ENCODE data around the gene NR4A1.
A peak's percentile ranks its signal among the peaks of the same experiment; 100 is the strongest.

Gene NR4A1

GRCh38 chr12:52027085-52027843 is 24.0 kb upstream of the NR4A1 start:
- peaks cover 37% of the 10 kb centered on the region for H3K4me1 Mint-ChIP-seq (ENCODE audit: low read depth)
- no peaks in the 10 kb centered on the region for H3K9me3 Mint-ChIP-seq
- H3K4me3 Mint-ChIP-seq: no peak overlapping the region

GRCh38 chr12:52029685-52030084 is 21.6 kb upstream of the NR4A1 start:
- no peaks in the 10 kb centered on the region for H3K27me3 Mint-ChIP-seq
- H3K4me1 Mint-ChIP-seq (ENCODE audit: low read depth): peaks cover 39% of the 10 kb centered on the region
- H3K9me3 Mint-ChIP-seq: no peaks in the 10 kb centered on the region
- no peak overlapping the region for H3K27ac Mint-ChIP-seq
- no peaks in the 10 kb centered on the region for H3K36me3 Mint-ChIP-seq (ENCODE audit: low read depth)
- DNase-seq: no peak
- H3K4me3 Mint-ChIP-seq: no peak overlapping the region

More at GRCh38 chr12:52027085-52027843, 24.0 kb upstream of the NR4A1 start:
- H3K27me3 Mint-ChIP-seq: no peaks in the 10 kb centered on the region
- no peak overlapping the region for H3K27ac Mint-ChIP-seq
- H3K36me3 Mint-ChIP-seq (ENCODE audit: low read depth): no peaks in the 10 kb centered on the region
- no peak for DNase-seq

GRCh38 chr12:52032446-52032803 is 18.8 kb upstream of the NR4A1 start:
- peaks cover 40% of the 10 kb centered on the region for H3K4me1 Mint-ChIP-seq (ENCODE audit: low read depth)
- H3K9me3 Mint-ChIP-seq: no peaks in the 10 kb centered on the region
- no peak for DNase-seq
- peak overlapping the region; percentile 35 for H3K27ac Mint-ChIP-seq
- H3K36me3 Mint-ChIP-seq (ENCODE audit: low read depth): no peaks in the 10 kb centered on the region
- peak overlapping the region; percentile 66 for H3K4me3 Mint-ChIP-seq
- H3K27me3 Mint-ChIP-seq: no peaks in the 10 kb centered on the region

GRCh38 chr12:52032804-52033445 is 18.3 kb upstream of the NR4A1 start:
- no peaks in the 10 kb centered on the region for H3K27me3 Mint-ChIP-seq
- peak overlapping the region; percentile 81 for H3K27ac Mint-ChIP-seq
- peak overlapping the region; percentile 73 for H3K4me3 Mint-ChIP-seq
- H3K36me3 Mint-ChIP-seq (ENCODE audit: low read depth): no peaks in the 10 kb centered on the region
- H3K4me1 Mint-ChIP-seq (ENCODE audit: low read depth): peaks cover 42% of the 10 kb centered on the region
- no peaks in the 10 kb centered on the region for H3K9me3 Mint-ChIP-seq
- DNase-seq: peak; percentile 88

GRCh38 chr12:52033446-52034140 is 17.6 kb upstream of the NR4A1 start:
- DNase-seq: no peak
- Mint-ChIP-seq H3K4me3 (peak overlapping the region; percentile 73), H3K36me3 (ENCODE audit: low read depth) (no peaks in the 10 kb centered on the region), H3K9me3 (no peaks in the 10 kb centered on the region), H3K27me3 (no peaks in the 10 kb centered on the region), H3K4me1 (ENCODE audit: low read depth) (peaks cover 48% of the 10 kb centered on the region), H3K27ac (peak overlapping the region; percentile 81)

GRCh38 chr12:52035190-52035589 is 16.1 kb upstream of the NR4A1 start:
- Mint-ChIP-seq H3K4me1 (ENCODE audit: low read depth) (peaks cover 63% of the 10 kb centered on the region), H3K4me3 (no peak overlapping the region), H3K9me3 (no peaks in the 10 kb centered on the region), H3K27ac (no peak overlapping the region), H3K36me3 (ENCODE audit: low read depth) (no peaks in the 10 kb centered on the region), H3K27me3 (no peaks in the 10 kb centered on the region)
- DNase-seq: no peak

GRCh38 chr12:52035926-52036325 is 15.3 kb upstream of the NR4A1 start:
- DNase-seq: no peak
- Mint-ChIP-seq H3K9me3 (no peaks in the 10 kb centered on the region), H3K27me3 (no peaks in the 10 kb centered on the region), H3K4me3 (peak overlapping the region; percentile 62), H3K36me3 (ENCODE audit: low read depth) (no peaks in the 10 kb centered on the region), H3K27ac (no peak overlapping the region), H3K4me1 (ENCODE audit: low read depth) (peaks cover 70% of the 10 kb centered on the region)

GRCh38 chr12:52036587-52037171 is 14.6 kb upstream of the NR4A1 start:
- peak; percentile 83 for DNase-seq
- no peaks in the 10 kb centered on the region for H3K9me3 Mint-ChIP-seq
- no peak overlapping the region for H3K27ac Mint-ChIP-seq
- H3K36me3 Mint-ChIP-seq (ENCODE audit: low read depth): no peaks in the 10 kb centered on the region
- peak overlapping the region; percentile 62 for H3K4me3 Mint-ChIP-seq
- peaks cover 73% of the 10 kb centered on the region for H3K4me1 Mint-ChIP-seq (ENCODE audit: low read depth)
- no peaks in the 10 kb centered on the region for H3K27me3 Mint-ChIP-seq

GRCh38 chr12:52037248-52037861 is 13.9 kb upstream of the NR4A1 start:
- H3K4me1 Mint-ChIP-seq (ENCODE audit: low read depth): peaks cover 75% of the 10 kb centered on the region
- no peaks in the 10 kb centered on the region for H3K9me3 Mint-ChIP-seq
- H3K4me3 Mint-ChIP-seq: peak overlapping the region; percentile 79
- H3K27ac Mint-ChIP-seq: no peak overlapping the region
- H3K36me3 Mint-ChIP-seq (ENCODE audit: low read depth): no peaks in the 10 kb centered on the region
- no peaks in the 10 kb centered on the region for H3K27me3 Mint-ChIP-seq
- peak; percentile 53 for DNase-seq

- no peak for DNase-seq
- Mint-ChIP-seq H3K9me3 (no peaks in the 10 kb centered on the region), H3K27ac (peak overlapping the region; percentile 53), H3K4me1 (ENCODE audit: low read depth) (peaks cover 73% of the 10 kb centered on the region), H3K36me3 (ENCODE audit: low read depth) (no peaks in the 10 kb centered on the region), H3K27me3 (no peaks in the 10 kb centered on the region), H3K4me3 (peak overlapping the region; percentile 79)
Observed at GRCh38 chr12:52038447-52038846, 12.8 kb upstream of the NR4A1 start.

GRCh38 chr12:52041035-52041434 is 10.2 kb upstream of the NR4A1 start:
- Mint-ChIP-seq H3K27ac (no peak overlapping the region), H3K27me3 (no peaks in the 10 kb centered on the region)

GRCh38 chr12:52041695-52042123 is 9.5 kb upstream of the NR4A1 start:
- Mint-ChIP-seq H3K4me1 (ENCODE audit: low read depth) (peaks cover 51% of the 10 kb centered on the region), H3K27me3 (no peaks in the 10 kb centered on the region), H3K27ac (peak overlapping the region; percentile 71), H3K4me3 (peak overlapping the region; percentile 47), H3K9me3 (no peaks in the 10 kb centered on the region), H3K36me3 (ENCODE audit: low read depth) (no peaks in the 10 kb centered on the region)
- peak; percentile 49 for DNase-seq

More at GRCh38 chr12:52041035-52041434, 10.2 kb upstream of the NR4A1 start:
- peaks cover 57% of the 10 kb centered on the region for H3K4me1 Mint-ChIP-seq (ENCODE audit: low read depth)
- H3K9me3 Mint-ChIP-seq: no peaks in the 10 kb centered on the region
- no peaks in the 10 kb centered on the region for H3K36me3 Mint-ChIP-seq (ENCODE audit: low read depth)
- no peak for DNase-seq
- no peak overlapping the region for H3K4me3 Mint-ChIP-seq

- H3K27me3 Mint-ChIP-seq: no peaks in the 10 kb centered on the region
- no peak overlapping the region for H3K4me3 Mint-ChIP-seq
- no peaks in the 10 kb centered on the region for H3K9me3 Mint-ChIP-seq
- H3K4me1 Mint-ChIP-seq (ENCODE audit: low read depth): peaks cover 49% of the 10 kb centered on the region
- no peak for DNase-seq
- H3K36me3 Mint-ChIP-seq (ENCODE audit: low read depth): no peaks in the 10 kb centered on the region
- no peak overlapping the region for H3K27ac Mint-ChIP-seq
Observed at GRCh38 chr12:52042706-52043385, 8.4 kb upstream of the NR4A1 start.
